PC-9 (cell line): ENCODE measurements around the gene ZNF428. TPM values are rescaled to one million over a fixed set of nuclear protein-coding genes. Genes with fewer than 3 reads are reported as not detected.
"Not testable (repeated sequence)": the region's sequence is repeated elsewhere in the genome, so short reads cannot be mapped to it uniquely, and the experiment has no call there.

Experiments used
- BruUV-seq: library from RNA; stranded (reverse); fragments of 400-500 nt; replicated peaks from 2 replicates; lab custom pipeline; 2021; lab: Mats Ljungman, UMichigan
- CTCF ChIA-PET: fragments of 300-600 bp; sonication (Branson Sonifier 250); formaldehyde crosslinking; loops from one replicate; lab custom pipeline; 2022; ENCODE audit warnings: antibody characterized with exemption; lab: Charles Lee
- POLR2A ChIA-PET: fragments of 300-600 bp; sonication (Branson Sonifier 250); formaldehyde crosslinking; loops from one replicate; lab custom pipeline; 2022; ENCODE audit warnings: antibody characterized with exemption; ENCODE audit not compliant: unreplicated experiment; lab: Charles Lee
- DNase-seq, 2 experiments: peaks; one replicate each; pipeline versions ENCODE4 v3.0.0 to v3.0.0-alpha.2; 2015 to 2022; ENCODE audit warnings: mixed read lengths in 1 of 2
- H2AFZ ChIP-seq: fragments of 200-600 bp; sonication (generic); 2 replicates; pipeline ENCODE4 v1.8.1; 2017; ENCODE audit warnings: antibody characterized with exemption
- H3F3A ChIP-seq: fragments of 200-600 bp; sonication (generic); 2 replicates; pipeline ENCODE4 v1.8.1; 2017; ENCODE audit warnings: antibody characterized with exemption, mild to moderate bottlenecking, low read depth; ENCODE audit not compliant: insufficient read depth
- H3K27ac ChIP-seq: fragments of 200-600 bp; sonication (generic); 2 replicates; pipeline ENCODE4 v1.6.1; 2016; ENCODE audit warnings: mixed run types
- H3K27me3 ChIP-seq: fragments of 200-600 bp; sonication (generic); 2 replicates; pipeline ENCODE4 v1.6.1; 2016; ENCODE audit warnings: low read depth, mixed run types; ENCODE audit not compliant: insufficient read depth
- H3K36me3 ChIP-seq: fragments of 200-600 bp; sonication (generic); 2 replicates; pipeline ENCODE4 v1.6.1; 2016; ENCODE audit warnings: low read depth, mixed run types
- H3K4me1 ChIP-seq: fragments of 200-600 bp; sonication (generic); replicated peaks from 2 replicates; pipeline ENCODE4 v1.6.1; 2016; ENCODE audit warnings: mixed run types; ENCODE audit not compliant: insufficient read depth
- H3K4me2 ChIP-seq: fragments of 200-600 bp; sonication (generic); 2 replicates; pipeline ENCODE4 v1.6.1; 2017; ENCODE audit warnings: mixed run types
- H3K4me3 ChIP-seq: fragments of 200-600 bp; sonication (generic); 2 replicates; pipeline ENCODE4 v1.6.1; 2016; ENCODE audit warnings: mixed run types
- H3K79me2 ChIP-seq: fragments of 200-600 bp; sonication (generic); 2 replicates; pipeline ENCODE4 v1.6.1; 2017; ENCODE audit warnings: low read depth, mixed run types
- H3K9me2 ChIP-seq: fragments of 200-600 bp; sonication (generic); 2 replicates; pipeline ENCODE4 v1.8.1; 2017; ENCODE audit warnings: mild to moderate bottlenecking; ENCODE audit not compliant: insufficient read depth
- H3K9me3 ChIP-seq: fragments of 200-600 bp; sonication (generic); 2 replicates; pipeline ENCODE4 v1.8.1; 2016; ENCODE audit warnings: low read depth; ENCODE audit not compliant: insufficient read depth
- H4K20me1 ChIP-seq: fragments of 200-600 bp; sonication (generic); 2 replicates; pipeline ENCODE4 v1.8.1; 2017; ENCODE audit not compliant: insufficient read depth
- CTCF ChIP-seq: fragments of 200-600 bp; sonication (generic); conservative IDR thresholded peaks from 2 replicates; pipeline ENCODE4 v1.6.1; 2017; ENCODE audit warnings: mixed run types, antibody characterized with exemption, mild to moderate bottlenecking, moderate library complexity
- EZH2 ChIP-seq: fragments of 200-600 bp; sonication (generic); IDR thresholded peaks from 2 replicates; pipeline ENCODE4 v1.8.0; 2017; ENCODE audit warnings: antibody characterized with exemption, low read depth
- intact Hi-C: fragments of 100-400 bp; cut with micrococcal nuclease; formaldehyde crosslinking; loops from one replicate; pipeline ENCODE4 v1.10.0; 2022; ENCODE audit not compliant: unreplicated experiment
- total RNA-seq: library from RNA; stranded (reverse); gene quantifications from 2 replicates; pipeline ENCODE4 v1.2.3, GENCODE V29; 2021

The ZNF428 gene
- total RNA-seq, 1 experiment from 2014 or later, result 46.6 TPM

GRCh38 chr19:43606569-43607229, 12.7 kb downstream of the ZNF428 start:
- Histone ChIP-seq H3K4me1 (no peaks in the 10 kb centered on the region), H3K4me3 (no peak overlapping the region), H3K36me3 (no peaks in the 10 kb centered on the region), H3K4me2 (no peak overlapping the region), H4K20me1 (no peaks in the 10 kb centered on the region), H3K79me2 (no peaks in the 10 kb centered on the region), H3F3A (peaks cover 21% of the 10 kb centered on the region; the same call in 1 of the 2 replicates), H3K27me3 (no peaks in the 10 kb centered on the region), H3K27ac (no peak overlapping the region), H3K9me3 (no peaks in the 10 kb centered on the region), H3K9me2 (no peaks in the 10 kb centered on the region), H2AFZ (no peak overlapping the region)
- TF ChIP-seq EZH2 (no peak), CTCF (no peak)
- no TSS peak for BruUV-seq
- intact Hi-C loops, result no loop called here
- POLR2A ChIA-PET, result interaction anchor here (0.5 to 0.7 kb wide), 2 partner anchors 62 to 118 kb away, joined by 5 to 26 read pairs; no protein-coding TSS in a partner anchor
- CTCF ChIA-PET, result interaction anchor here (0.5 to 0.6 kb wide), 2 partner anchors 56 to 87 kb away, joined by 3 to 6 read pairs; no protein-coding TSS in a partner anchor
- no peak for DNase-seq

- Histone ChIP-seq H3F3A (peaks cover 21% of the 10 kb centered on the region; the same call in 1 of the 2 replicates), H3K36me3 (no peaks in the 10 kb centered on the region), H2AFZ (no peak overlapping the region), H3K79me2 (no peaks in the 10 kb centered on the region), H3K27me3 (no peaks in the 10 kb centered on the region), H3K4me1 (no peaks in the 10 kb centered on the region), H4K20me1 (no peaks in the 10 kb centered on the region), H3K4me3 (no peak overlapping the region), H3K9me3 (no peaks in the 10 kb centered on the region), H3K27ac (no peak overlapping the region), H3K4me2 (no peak overlapping the region), H3K9me2 (no peaks in the 10 kb centered on the region)
- intact Hi-C loops, result no loop called here
- TF ChIP-seq CTCF (no peak), EZH2 (no peak)
- no TSS peak for BruUV-seq
- ChIA-PET CTCF (no interaction called here), POLR2A (interaction anchor here (0.6 kb wide), 2 partner anchors 10 to 193 kb away, joined by 4 read pairs; partner anchors contain the start of gene ZNF576)
- no peak for DNase-seq
Observed at GRCh38 chr19:43605875-43606568, 13.4 kb downstream of the ZNF428 start.

- H3F3A ChIP-seq, BruUV-seq, H3K4me3 ChIP-seq, POLR2A ChIA-PET, H3K4me2 ChIP-seq, H3K27ac ChIP-seq, H3K9me3 ChIP-seq, H3K36me3 ChIP-seq, H4K20me1 ChIP-seq, intact Hi-C loops, H2AFZ ChIP-seq, H3K9me2 ChIP-seq, DNase-seq, H3K27me3 ChIP-seq: not testable (repeated sequence)
- CTCF ChIA-PET, result interaction anchor here (0.6 to 1.2 kb wide), 3 partner anchors 52 to 90 kb away, joined by 4 to 8 read pairs (median 6); no protein-coding TSS in a partner anchor
- peaks cover 10% of the 10 kb centered on the region for H3K4me1 ChIP-seq
- H3K79me2 ChIP-seq, result peaks cover 28% of the 10 kb centered on the region
Observed at GRCh38 chr19:43600326-43600725, 19.1 kb downstream of the ZNF428 start.
